HG02763 (cell line): ENCODE results near the gene IRAK2.
"Not testable (repeated sequence)": the region's sequence is repeated elsewhere in the genome, so short reads cannot be mapped to it uniquely, and the experiment has no call there.

Experiments used
- ATAC-seq: cut with Tn5 transposase; IDR thresholded peaks from one replicate; pipeline ENCODE4 v1.9.1; 2021; ENCODE audit warnings: mild to moderate bottlenecking, moderate library complexity; ENCODE audit not compliant: unreplicated experiment

The IRAK2 gene

DNA sequence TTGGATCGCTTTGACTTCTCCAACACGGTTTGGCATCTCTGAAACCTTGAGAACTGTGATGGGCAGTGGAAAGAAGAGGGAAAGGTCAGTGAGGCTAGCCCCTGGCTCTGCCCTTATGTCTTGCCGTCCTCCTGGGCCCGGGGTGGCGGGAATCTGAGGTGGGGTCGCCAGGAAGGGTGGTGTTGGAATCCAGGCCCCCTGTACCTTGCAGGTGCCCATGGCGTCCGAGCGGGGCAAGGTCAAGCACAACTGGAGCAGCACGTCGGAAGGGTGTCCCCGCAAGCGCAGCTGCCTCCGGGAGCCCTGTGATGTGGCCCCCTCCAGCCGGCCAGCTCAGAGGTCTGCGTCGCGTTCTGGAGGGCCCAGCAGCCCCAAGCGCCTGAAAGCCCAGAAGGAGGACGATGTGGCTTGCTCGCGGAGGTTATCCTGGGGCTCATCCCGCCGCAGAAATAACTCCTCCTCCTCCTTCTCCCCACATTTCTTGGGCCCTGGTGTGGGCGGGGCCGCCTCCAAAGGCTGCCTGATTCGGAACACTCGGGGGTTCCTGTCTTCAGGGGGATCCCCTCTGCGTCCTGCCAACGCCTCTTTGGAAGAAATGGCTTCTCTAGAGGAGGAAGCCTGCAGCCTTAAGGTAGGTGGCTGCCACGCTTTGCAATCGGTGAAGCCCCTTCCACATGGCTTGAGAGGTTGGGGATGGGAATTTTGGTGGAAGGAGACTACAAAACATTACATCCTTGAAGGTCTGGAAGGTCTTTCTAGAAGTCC is 84.4 kb downstream of the IRAK2 start:
- no peak for ATAC-seq

DNA sequence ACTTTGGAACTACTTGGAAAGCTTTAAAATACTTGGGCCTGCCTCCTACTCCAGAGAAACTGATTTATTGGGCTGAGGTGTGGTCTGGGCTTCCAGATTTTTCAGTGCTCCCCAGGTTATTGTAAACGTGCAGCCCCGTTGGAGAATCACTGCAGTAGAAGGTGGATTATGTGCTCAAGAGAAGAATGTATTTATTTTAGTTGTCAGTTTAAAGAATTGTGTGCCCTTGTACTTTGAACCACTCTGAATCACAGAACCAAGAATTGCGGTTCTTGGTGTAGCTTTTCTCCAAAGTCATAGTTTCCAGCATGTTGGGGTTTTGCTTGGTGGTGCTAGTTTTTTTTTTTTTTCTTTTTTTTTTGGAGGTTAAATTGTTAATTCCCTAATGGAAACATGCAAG is 85.1 kb downstream of the IRAK2 start:
- no peak for ATAC-seq

DNA sequence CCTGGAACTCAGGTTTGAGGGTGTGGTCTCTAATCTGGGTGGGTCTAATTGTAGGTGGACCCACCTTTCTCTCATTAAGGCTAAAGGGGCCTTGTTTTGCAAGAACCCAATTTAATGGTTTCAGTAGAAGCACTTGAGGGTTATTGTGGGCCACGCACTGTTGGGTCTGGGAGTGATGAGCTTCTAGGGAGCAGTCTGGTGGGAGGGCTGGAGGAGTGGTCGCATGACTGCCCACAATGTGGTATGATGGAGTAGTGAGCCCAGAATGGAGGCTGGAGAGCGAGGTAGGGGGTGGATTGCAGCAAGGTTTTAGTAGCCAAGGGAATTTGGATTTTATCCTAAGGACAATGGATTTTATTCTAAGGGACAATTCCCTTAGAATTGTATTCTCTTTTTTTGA is 86.3 kb downstream of the IRAK2 start:
- ATAC-seq, result no peak

DNA sequence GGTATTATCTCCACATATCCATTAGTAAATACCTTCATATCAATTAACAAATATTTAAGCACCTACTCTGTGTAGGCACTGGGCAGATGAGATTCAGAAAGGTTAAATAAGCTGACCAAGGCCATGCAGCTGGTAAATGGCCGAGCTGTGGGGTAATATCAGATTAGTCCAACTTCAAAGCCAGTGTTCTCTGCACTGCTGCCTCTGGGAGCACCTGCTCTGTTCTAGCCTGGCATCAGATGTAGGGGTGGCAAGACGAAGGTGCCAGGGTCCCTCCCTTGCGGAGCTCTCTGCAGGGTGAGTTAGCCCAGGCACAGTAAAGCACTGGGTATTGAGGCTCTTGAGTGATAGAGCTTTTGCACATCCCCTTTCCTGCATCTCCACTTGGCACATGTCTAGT is 89.0 kb downstream of the IRAK2 start:
- no peak for ATAC-seq

DNA sequence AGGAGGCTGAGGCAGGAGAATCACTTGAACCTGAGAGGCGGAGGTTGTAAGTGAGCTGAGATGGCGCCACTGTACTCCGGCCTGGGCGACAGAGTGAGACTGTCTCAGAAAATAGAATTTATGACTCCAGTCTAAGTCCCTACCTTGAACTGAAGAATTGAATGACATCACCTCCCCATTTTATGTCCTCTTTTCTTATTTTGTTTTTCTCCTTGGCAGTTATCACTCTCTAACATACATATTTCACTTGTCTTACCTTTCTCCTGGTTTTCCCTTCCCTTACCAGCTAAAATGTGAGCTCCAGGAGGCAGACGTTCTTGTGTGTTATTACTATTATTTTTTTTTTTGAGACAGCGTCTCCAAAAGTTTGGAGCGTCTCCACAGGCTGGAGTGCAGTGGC is 91.1 kb downstream of the IRAK2 start:
- ATAC-seq, result no peak

DNA sequence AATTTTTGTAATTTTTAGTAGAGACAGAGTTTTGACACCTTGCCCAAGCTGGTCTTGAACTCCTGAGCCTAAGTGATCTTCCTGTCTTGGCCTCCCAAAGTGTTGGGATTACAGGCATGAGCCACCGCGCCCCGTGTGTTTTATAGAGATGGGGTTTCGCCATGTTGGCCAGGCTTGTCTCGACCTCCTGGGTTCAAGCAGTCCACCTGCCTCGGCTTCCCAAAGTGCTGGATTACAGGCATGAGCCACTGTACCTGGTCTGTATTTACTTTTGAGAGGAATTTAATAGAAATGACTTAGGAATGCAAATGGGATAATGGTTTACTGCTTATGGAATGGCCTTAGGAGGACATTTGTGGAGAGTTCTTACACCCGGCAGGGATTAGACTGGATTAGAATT is 94.3 kb downstream of the IRAK2 start:
- ATAC-seq, result no peak

DNA sequence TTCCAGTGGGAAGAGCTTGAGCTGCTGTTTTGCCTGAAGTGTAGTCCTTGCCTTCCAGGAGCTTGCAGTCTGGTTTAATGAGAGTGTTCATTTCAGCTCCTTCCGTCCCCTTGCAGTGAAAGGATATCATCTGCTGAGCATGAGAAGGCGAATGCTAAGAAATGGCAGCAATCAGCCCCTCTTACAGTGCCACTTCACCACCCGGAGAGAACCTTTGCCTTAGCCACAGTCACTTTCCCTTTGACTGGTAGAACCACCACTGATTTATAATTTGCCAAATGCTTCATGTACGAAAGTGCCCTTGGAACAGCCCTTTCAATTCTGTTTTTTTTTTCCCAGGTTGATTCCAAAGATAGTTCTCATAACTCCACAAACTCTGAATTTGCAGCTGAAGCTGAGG is 95.1 kb downstream of the IRAK2 start:
- no peak for ATAC-seq

DNA sequence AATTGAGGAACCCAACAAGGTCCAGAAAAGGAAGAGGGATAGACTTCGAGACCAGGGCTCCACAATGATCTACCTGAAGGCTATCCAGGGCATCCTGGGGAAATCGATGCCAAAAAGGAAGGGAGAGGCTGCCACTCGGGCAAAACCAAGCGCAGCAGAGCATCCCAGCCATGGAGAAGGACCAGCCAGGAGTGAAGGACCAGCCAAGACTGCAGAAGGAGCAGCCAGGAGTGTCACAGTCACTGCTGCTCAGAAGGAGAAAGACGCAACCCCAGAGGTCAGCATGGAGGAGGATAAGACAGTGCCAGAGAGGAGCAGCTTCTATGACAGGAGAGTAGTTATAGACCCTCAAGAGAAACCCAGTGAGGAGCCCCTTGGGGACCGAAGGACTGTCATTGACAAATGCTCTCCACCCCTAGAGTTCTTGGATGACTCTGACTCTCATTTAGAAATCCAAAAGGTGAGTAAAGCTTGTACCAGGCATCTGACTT is 95.5 kb downstream of the IRAK2 start:
- no peak for ATAC-seq

DNA sequence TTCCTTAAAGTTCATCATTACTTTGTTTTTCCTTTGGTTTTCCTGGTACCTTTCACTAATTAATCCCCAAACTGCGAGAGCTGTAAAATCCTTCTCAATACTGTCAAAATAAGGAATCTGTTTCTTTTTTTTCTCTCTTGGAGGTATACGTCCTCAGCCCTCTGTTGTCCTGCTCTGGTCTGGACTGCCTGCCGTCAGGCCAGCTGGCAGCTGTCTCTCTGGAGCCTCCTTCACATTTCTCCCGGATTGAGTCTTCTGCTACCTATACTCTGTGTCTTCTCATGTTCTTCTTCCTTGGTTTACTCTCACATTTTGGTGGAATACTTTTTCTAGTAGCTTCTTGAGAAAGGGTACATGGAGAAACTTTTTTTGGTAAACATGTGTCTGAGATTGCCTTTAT is 97.3 kb downstream of the IRAK2 start:
- ATAC-seq, result no peak

DNA sequence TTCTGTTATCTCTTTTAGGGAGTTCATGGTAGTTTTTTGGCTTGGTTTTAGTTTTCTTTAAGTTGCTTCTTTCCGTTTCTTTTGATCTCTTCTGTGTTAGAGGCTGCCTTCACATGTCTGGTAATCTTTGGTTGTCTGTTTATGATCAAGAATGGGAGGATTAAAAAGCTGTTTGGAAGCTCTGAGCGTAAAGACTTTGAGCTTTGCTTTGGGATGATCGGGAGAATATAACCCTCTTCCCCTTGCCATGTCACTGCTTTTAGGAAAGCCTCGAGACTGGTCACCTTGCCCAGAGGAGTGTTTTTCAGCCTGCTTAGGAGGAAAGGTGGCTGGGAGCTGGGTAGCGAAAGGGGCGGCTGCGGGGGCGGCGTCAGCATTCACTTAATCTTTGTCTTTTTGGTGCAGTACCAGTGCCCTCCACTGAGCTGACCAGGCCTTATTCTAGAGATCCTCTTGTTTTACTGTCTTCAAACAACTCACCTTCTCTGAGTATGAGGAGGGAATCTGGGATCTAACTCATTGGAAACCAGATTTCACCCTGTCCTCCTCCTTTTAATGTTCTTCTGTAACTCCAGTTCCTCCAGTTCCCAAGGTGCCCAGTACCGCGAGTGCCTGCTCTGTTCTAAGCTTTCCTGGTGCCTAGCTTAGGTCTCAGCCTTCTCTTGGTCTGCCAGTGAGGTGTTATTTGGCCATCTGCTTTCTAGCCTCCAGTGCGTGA is 99.1 kb downstream of the IRAK2 start:
- ATAC-seq, result no peak

DNA sequence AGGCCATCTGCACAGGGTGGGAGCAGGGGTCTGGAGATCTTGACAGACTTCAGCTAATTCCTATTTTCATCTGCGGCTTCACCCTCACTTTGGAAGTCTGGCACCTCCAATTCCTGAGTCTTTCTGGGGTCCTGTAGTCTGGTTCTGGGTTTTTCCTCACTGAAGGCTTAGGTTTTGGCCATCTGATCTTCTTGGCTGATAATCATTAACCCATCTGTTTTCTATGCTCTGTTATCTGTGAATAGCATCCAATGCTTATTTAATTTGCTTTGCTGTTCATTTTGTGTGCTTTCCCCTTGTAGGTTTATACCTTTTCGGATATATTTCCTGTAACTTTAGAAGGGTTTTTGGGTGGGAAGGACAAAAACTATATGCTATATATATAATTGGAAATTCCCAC is 101.1 kb downstream of the IRAK2 start:
- no peak for ATAC-seq

DNA sequence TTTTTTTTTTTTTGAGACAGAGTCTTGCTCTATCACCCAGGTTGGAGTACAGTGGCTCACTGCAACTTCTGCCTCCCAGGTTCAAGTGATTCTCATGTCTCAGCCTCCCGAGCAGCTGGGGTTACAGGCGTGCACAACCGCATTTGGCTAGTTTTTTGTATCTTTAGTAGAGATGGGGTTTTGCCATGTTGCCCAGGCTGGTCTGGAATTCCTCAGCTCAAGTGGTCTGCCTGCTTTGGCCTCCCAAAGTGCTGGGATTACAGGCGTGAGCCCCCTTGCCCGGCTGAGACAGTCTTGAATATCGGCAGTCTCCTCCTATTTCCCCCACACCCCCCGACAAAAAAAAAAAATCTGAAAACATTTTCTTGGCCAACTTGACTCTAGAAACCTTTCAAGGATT is 102.2 kb downstream of the IRAK2 start:
- not testable (repeated sequence) for ATAC-seq

DNA sequence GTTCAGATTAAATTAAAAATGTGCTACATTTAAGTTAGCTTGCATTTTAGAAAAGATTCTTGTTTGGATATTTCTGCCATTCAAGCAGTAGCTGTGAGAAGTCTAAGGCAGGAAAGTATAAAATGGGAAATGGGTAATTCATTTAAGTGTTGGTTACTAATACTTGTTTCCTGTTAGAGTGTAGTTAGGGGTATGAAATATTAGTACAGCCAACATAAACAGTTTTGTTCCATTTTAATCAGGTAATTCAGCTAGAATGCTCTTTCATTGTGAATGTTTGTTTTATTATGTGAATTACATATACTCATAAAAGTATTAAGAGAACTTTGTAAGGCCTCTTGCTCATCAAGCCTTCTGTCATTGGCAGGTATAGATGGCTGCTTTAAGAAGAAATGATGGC is 103.4 kb downstream of the IRAK2 start:
- ATAC-seq, result no peak

DNA sequence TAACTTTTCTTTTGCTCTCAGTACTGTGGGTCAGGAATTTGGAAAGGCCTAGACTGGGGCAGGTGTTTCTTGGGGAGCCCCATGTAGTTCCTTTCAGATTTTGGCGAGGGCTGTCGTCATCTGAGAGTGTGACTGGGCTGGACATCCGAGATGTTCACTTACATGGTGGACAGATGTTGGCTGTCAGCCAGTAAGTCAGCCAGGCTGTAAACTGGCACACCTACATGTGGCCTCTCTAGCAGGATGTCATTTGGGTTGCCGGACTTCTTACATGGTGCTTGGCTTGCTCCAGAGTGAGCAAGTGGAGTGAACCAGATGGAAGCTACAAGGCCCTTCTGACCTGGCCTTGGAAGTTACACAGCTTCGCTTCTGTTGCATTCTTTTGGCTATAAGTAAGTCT is 104.2 kb downstream of the IRAK2 start:
- no peak for ATAC-seq

DNA sequence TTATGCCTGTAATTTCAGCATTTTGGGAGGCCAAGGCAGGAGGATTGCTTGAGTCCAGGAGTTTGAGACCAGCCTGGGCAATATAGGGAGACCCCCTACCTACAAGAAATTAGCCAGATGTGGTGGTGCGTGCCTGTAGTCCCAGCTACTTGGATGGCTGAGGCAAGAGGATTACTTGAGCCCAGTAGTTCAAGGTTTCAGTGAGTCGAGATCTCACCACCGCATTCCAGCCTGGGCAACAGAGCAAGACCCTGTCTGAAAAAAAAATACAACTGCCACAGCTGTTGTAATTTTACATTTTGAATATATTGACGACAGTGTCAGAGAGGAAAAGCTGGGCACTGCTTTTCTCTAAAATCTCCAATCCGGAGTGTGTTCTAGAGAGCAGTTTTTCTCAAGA is 104.7 kb downstream of the IRAK2 start:
- ATAC-seq, result no peak

DNA sequence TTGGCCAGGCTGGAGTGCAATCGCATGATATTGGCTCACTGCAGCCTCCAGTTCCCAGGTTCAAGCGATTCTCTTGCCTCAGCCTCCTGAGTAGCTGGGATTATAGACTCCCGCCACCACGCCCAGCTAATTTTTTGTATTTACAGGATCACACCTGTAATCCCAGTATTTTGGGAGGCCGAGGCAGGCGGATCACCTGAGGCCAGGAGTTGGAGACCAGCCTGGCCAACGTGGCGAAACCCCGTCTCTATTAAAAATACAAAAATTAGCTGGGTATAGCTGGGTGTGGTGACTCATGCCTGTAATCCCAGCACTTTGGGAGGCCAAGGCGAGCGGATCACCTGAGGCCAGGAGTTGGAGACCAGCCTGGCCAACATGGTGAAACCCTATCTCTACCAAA is 107.8 kb downstream of the IRAK2 start:
- not testable (repeated sequence) for ATAC-seq

DNA sequence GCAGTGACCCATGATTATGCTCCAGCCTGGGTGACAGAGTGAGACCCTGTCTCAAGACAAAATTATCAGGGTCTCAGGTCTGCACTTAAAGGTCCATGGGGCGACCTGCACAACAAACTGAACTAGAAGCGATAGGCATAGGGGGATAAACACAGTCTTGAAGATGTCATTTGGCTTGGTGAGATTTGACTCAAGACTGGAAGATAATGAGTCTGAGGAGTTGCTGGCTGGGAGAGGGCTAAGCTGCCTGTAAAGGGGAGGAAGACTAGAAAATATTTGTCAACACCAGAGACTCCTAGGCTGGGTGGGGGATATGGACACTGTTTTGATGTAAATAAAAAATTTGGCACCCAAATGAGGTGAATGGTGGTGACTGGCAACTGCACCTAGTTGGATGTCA is 108.3 kb downstream of the IRAK2 start:
- no peak for ATAC-seq

DNA sequence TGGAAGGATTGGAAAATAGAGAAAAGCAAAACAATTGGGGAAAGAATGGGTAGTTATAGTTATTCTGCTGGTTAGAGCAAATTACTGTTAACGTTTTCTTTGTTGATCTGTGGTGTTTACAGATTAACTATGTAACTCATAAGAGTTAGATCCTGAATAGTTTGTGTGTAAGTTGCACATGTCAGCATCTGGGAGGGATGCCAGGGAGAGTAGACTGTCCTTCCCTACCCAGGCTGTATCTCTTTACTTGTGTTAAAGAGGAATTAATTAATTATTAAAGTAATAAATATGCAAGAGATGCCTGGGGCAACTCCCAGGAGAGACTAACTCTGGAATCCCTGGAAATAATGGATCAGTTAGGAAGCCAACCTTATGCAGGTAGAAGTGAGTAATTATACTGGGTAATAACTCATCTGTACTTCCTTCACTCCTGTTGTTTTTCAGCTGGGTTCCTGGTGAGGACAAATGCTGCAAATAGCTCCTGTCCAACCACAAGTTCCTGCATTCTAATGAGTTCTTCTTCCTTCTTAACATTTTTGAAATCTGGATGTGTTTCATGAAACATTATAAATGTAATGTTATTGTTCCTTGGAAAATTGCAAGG is 109.1 kb downstream of the IRAK2 start:
- ATAC-seq, result no peak

DNA sequence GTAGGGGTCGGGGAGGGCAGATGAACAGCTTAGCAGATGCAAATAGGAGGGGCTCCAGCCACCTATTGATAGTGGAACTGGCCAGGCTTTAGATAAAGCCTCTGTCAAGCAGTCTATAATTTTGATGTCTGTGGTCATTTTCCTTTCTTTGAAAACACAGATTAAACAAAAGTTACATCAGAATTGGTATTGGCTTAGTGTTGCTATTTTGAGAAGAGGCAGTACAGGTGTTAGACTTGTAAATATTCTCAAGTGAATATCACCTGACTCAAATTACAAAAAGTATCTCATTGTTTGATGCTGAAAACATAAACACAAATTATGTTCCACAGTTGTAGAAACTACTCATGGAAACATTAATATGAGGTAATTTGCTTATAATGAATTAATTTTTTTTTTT is 109.9 kb downstream of the IRAK2 start:
- ATAC-seq, result no peak

DNA sequence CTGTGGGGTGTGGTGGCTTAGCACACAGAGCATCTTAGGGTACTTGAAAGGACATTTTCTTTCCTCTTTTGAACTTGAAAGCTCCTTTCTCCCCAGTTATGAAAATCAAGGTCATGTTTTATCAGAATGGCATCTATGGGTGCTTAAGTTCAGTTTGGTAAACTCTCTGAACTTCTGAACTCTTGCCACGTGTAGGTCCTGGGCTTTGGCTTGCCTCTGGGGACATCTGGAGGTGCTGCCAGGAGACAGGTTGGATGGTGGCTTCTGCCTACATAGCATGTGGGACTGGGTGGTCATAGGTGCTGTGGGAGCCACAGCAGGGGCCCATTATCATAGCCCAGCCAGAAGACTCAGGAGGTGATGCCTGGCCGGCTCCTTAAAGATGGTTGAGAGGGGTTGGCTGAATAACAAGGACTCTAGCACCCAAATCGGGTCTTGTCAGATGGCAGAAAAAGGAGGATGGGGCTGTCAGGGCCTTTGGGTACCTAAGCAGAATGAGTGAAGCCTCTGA is 112.5 kb downstream of the IRAK2 start:
- no peak for ATAC-seq

DNA sequence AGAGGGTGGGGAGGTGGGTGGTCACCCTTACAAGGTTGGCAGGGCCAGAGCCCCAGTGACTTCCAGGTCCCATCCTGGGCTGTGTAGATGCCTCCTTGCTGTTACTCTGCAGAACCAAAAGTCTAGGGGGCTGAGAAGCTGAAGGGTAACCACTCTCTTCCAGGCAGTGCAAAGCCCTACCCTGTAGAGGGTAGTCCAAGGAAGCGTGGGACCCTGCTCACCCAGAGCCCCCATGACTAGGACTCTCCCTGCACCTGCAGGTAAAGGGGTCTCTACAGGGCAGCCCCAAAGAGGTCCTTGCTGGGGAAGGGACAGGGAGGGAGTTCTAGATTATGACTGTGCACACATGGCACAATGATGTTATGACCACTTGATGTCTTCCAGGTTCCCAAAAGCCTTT is 113.8 kb downstream of the IRAK2 start:
- no peak for ATAC-seq
